GM19239 (cell line): Measurements from ENCODE around the gene ELMOD1.

Source experiments
- DNase-seq: peaks from one replicate; pipeline ENCODE4 v3.0.0; 2011; ENCODE audit warnings: low spot score; ENCODE audit not compliant: insufficient read length
- FAIRE-seq: peaks from 2 replicates; lab custom pipeline; 2011; peaks lifted over from hg19 to GRCh38; lab: Jason Lieb, UNC

The ELMOD1 gene

GRCh38 chr11:107581147-107581546 is 9.8 kb upstream of the ELMOD1 start:
- no peak for DNase-seq
- FAIRE-seq, result no peak

GRCh38 chr11:107583629-107584195 is 7.2 kb upstream of the ELMOD1 start:
- FAIRE-seq (no peak), DNase-seq (no peak)

GRCh38 chr11:107587306-107587979 is 3.5 kb upstream of the ELMOD1 start:
- DNase-seq (no peak), FAIRE-seq (no peak)

- FAIRE-seq (no peak), DNase-seq (peak; percentile 29)
These were observed 657 bp downstream of the ELMOD1 start for GRCh38 chr11:107591378-107592230.

GRCh38 chr11:107592231-107592590 is 1.3 kb downstream of the ELMOD1 start:
- no peak for DNase-seq
- no peak for FAIRE-seq

- DNase-seq (no peak), FAIRE-seq (no peak)
These were observed 1.9 kb downstream of the ELMOD1 start for GRCh38 chr11:107592813-107593212.

- no peak for DNase-seq
- no peak for FAIRE-seq
These were observed 3.0 kb downstream of the ELMOD1 start for GRCh38 chr11:107593951-107594350.

- no peak for FAIRE-seq
- DNase-seq, result no peak
These were observed 3.8 kb downstream of the ELMOD1 start for GRCh38 chr11:107594736-107595135.

GRCh38 chr11:107598225-107599139 is 7.5 kb downstream of the ELMOD1 start:
- DNase-seq (no peak), FAIRE-seq (peak; percentile 75)

GRCh38 chr11:107605061-107606006 is 14.4 kb downstream of the ELMOD1 start:
- FAIRE-seq (no peak), DNase-seq (no peak)

- DNase-seq (no peak), FAIRE-seq (peak; percentile 45)
These were observed 15.2 kb downstream of the ELMOD1 start for GRCh38 chr11:107606141-107606540.

- FAIRE-seq, result no peak
These were observed 17.9 kb downstream of the ELMOD1 start for GRCh38 chr11:107608809-107609208.

GRCh38 chr11:107609400-107610218 is 18.7 kb downstream of the ELMOD1 start:
- DNase-seq (no peak), FAIRE-seq (no peak)

More at GRCh38 chr11:107608809-107609208, 17.9 kb downstream of the ELMOD1 start:
- DNase-seq, result no peak

- FAIRE-seq, result no peak
These were observed 21.5 kb downstream of the ELMOD1 start for GRCh38 chr11:107612445-107612844.

GRCh38 chr11:107619926-107620325 is 29.0 kb downstream of the ELMOD1 start:
- DNase-seq (no peak), FAIRE-seq (no peak)

More at GRCh38 chr11:107612445-107612844, 21.5 kb downstream of the ELMOD1 start:
- DNase-seq, result no peak

- DNase-seq (no peak), FAIRE-seq (no peak)
These were observed 30.1 kb downstream of the ELMOD1 start for GRCh38 chr11:107621081-107621480.

GRCh38 chr11:107623183-107623582 is 32.2 kb downstream of the ELMOD1 start:
- FAIRE-seq, result no peak
- no peak for DNase-seq

- FAIRE-seq (no peak), DNase-seq (no peak)
These were observed 34.2 kb downstream of the ELMOD1 start for GRCh38 chr11:107624983-107625684.
